Karpas-422 (cell line): ENCODE measurements around the gene GIPC1. TPM values are rescaled to one million over a fixed set of nuclear protein-coding genes. Genes with fewer than 3 reads are reported as not detected.
A peak's percentile ranks its signal among the peaks of the same experiment; 100 is the strongest.
"Not testable (repeated sequence)": the region's sequence is repeated elsewhere in the genome, so short reads cannot be mapped to it uniquely, and the experiment has no call there.

Source experiments
- DNase-seq: peaks from one replicate; pipeline ENCODE4 v3.0.0-alpha.2; 2015
- H2AFZ ChIP-seq: fragments of 200-600 bp; sonication (generic); 2 replicates; pipeline ENCODE4 v1.6.1; 2014; ENCODE audit warnings: antibody characterized with exemption, low read length, mixed read lengths
- H3K27ac ChIP-seq: fragments of 200-600 bp; sonication (generic); 2 replicates; pipeline ENCODE4 v1.5.1; 2014; ENCODE audit warnings: mild to moderate bottlenecking, low read length, moderate library complexity
- H3K27me3 ChIP-seq: fragments of 200-600 bp; sonication (generic); 2 replicates; pipeline ENCODE4 v1.6.1; 2014; ENCODE audit warnings: low read length, mixed read lengths
- H3K36me3 ChIP-seq: fragments of 200-600 bp; sonication (generic); 2 replicates; pipeline ENCODE4 v1.6.1; 2014; ENCODE audit warnings: low read length, mixed read lengths; ENCODE audit not compliant: insufficient read depth
- H3K4me1 ChIP-seq: fragments of 200-600 bp; sonication (generic); 2 replicates; pipeline ENCODE4 v1.6.1; 2014; ENCODE audit warnings: mild to moderate bottlenecking, low read length, mixed read lengths
- H3K4me2 ChIP-seq: fragments of 200-600 bp; sonication (generic); 2 replicates; pipeline ENCODE4 v1.6.1; 2014; ENCODE audit warnings: low read length, low read depth, mild to moderate bottlenecking; ENCODE audit not compliant: poor library complexity, severe bottlenecking
- H3K4me3 ChIP-seq: fragments of 200-600 bp; sonication (generic); 2 replicates; pipeline ENCODE4 v1.5.1; 2014; ENCODE audit warnings: mild to moderate bottlenecking, antibody characterized with exemption, low read length, mixed read lengths
- H3K79me2 ChIP-seq: fragments of 200-600 bp; sonication (generic); 2 replicates; pipeline ENCODE4 v1.6.1; 2014; ENCODE audit warnings: mild to moderate bottlenecking, low read length, mixed read lengths
- H3K9ac ChIP-seq: fragments of 200-600 bp; sonication (generic); 2 replicates; pipeline ENCODE4 v1.6.0; 2014; ENCODE audit warnings: low read length
- H3K9me2 ChIP-seq: fragments of 200-600 bp; sonication (generic), shearing (Covaris generic); replicated peaks from 2 replicates; pipeline ENCODE4 v1.6.0; 2014; ENCODE audit warnings: mild to moderate bottlenecking, low read length, moderate library complexity; ENCODE audit not compliant: insufficient read depth
- H3K9me3 ChIP-seq: fragments of 300-700, 200-600 bp; sonication (generic); 2 replicates; pipeline ENCODE4 v1.6.1; 2014; ENCODE audit warnings: low read length, mixed read lengths
- H4K20me1 ChIP-seq: fragments of 200-600 bp; sonication (generic); 2 replicates; pipeline ENCODE4 v1.6.1; 2014; ENCODE audit warnings: mild to moderate bottlenecking, antibody characterized with exemption, low read length, low read depth; ENCODE audit not compliant: insufficient read depth
- total RNA-seq: library from RNA; depleted of rRNA; stranded (reverse); fragments of >200 nt; shearing (Covaris generic); gene quantifications from 2 replicates; pipeline ENCODE4 v1.2.3, GENCODE V29; 2014; ENCODE audit warnings: low replicate concordance

GIPC1 gene
- total RNA-seq, 1 experiment from 2014 or later, result 1.9 TPM

DNA sequence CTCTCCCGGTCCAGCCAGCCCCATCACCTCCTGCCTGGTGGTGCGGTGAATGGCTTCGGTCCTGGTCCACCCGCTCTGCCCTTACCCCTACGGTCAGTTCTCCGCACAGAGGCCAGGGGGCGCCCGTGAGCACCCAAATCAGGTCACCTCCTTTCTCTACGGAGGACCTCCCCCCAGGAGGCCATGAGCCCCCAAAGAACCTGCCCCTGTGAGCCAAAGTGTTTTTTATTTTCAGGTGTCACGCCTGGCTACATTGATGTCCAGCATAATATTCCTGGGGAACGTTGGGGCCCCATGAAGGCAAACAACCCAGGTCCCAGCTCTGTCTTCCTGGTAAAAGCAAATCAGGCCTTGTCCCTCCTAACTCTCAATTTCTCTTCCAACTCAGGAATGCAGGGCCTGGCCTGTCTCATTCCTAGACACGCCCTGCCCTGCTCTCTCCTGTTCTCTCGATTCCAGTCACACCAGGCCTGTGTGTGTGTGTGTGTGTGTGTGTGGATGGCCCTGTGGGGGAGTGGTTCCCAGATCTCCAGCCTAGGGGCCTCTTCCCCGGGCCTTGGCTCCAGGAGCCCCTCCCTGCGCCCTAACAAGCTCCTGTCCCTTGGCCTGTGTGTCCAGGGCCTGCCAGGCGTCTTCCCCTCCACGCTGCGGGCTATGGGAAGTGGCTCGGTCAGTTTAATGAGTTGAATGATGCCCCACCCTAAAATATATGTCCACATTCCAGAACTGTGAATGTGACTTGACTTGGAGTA, 9.7 kb upstream of the GIPC1 start:
- Histone ChIP-seq H3K79me2 (no peaks in the 10 kb centered on the region), H3K9me2 (no peaks in the 10 kb centered on the region), H3K27ac (no peak overlapping the region), H3K4me3 (no peak overlapping the region), H3K4me2 (no peak overlapping the region), H2AFZ (peak overlapping the region; percentile 73; the same call in 1 of the 2 replicates), H3K9me3 (no peaks in the 10 kb centered on the region), H3K36me3 (no peaks in the 10 kb centered on the region), H3K27me3 (no peaks in the 10 kb centered on the region), H3K9ac (no peak overlapping the region), H3K4me1 (peaks cover 2% of the 10 kb centered on the region; the same call in 1 of the 2 replicates), H4K20me1 (no peaks in the 10 kb centered on the region)
- DNase-seq, result peak; percentile 86

GRCh38 chr19:14504575-14504974, 8.6 kb upstream of the GIPC1 start:
- not testable (repeated sequence) for H2AFZ ChIP-seq, H3K36me3 ChIP-seq, H3K79me2 ChIP-seq, H3K4me3 ChIP-seq, H3K27me3 ChIP-seq, H3K9me2 ChIP-seq, H3K9ac ChIP-seq, H3K27ac ChIP-seq, H3K4me1 ChIP-seq, H3K9me3 ChIP-seq, H4K20me1 ChIP-seq, H3K4me2 ChIP-seq, DNase-seq

DNA sequence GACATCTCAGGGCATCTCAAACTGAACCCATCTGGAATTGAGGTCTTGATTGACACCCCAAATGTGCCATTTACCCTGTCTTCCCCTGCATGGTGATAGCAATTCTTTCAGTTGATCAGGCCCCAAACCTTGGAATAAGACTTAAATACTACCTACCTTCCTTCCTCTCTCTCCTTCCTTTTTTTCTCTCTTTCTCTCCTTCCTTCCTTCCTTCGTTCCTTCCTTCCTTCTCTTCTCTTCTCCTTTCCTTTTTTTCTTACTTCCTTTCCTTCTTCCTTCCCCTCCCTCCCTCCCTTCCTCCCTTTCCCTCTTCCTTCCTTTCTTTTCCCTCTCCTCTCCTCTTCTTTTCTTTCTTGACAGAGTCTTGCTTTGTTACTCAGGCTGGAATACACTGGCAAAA, 7.4 kb upstream of the GIPC1 start:
- H4K20me1 ChIP-seq, result no peaks in the 10 kb centered on the region
- no peak overlapping the region for H2AFZ ChIP-seq
- H3K36me3 ChIP-seq, result no peaks in the 10 kb centered on the region
- H3K27ac ChIP-seq, result no peak overlapping the region
- no peak for DNase-seq
- peaks cover 2% of the 10 kb centered on the region; the same call in 1 of the 2 replicates for H3K4me1 ChIP-seq
- no peaks in the 10 kb centered on the region for H3K9me3 ChIP-seq
- no peaks in the 10 kb centered on the region for H3K79me2 ChIP-seq
- H3K9me2 ChIP-seq, result no peaks in the 10 kb centered on the region
- H3K4me2 ChIP-seq, result no peak overlapping the region
- H3K4me3 ChIP-seq, result no peak overlapping the region
- H3K9ac ChIP-seq, result no peak overlapping the region
- no peaks in the 10 kb centered on the region for H3K27me3 ChIP-seq

DNA sequence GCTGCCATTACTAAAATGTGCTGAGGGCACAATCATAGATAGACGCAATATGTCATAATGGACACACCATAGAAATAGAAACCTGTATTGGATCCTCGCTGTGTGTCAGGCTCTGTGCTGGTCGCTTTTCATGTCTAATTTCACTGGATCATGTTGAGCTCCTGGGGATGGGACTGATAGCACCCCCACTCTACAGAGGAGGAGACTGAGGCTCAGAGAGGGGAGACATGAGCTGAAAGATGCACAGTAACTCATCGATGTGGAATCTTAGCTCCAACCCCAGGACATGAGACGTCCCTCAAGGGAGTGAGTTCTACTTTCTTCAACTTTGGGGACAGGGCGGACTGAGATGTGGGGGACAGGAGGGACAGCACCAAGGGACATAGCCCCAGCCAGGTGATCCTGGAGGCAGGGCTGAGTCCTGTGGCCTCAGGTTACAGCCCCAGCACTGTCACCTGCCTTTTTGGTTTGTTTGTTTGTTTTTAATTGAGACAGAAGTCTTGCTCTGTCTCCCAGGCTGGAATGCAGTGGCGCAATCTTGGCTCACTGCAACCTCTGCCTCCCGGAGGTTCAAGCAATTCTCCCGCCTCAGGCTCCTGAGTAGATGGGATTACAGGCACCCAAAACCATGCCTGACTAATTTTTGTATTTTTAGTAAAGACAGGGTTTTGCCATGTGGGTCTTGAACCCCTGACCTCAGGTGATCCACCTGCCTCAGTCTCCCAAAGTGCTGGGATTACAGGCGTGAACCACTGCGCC, 6.6 kb upstream of the GIPC1 start:
- Histone ChIP-seq H3K27ac (no peak overlapping the region), H3K9me3 (no peaks in the 10 kb centered on the region), H3K4me3 (no peak overlapping the region), H3K9ac (no peak overlapping the region), H3K9me2 (no peaks in the 10 kb centered on the region), H3K4me2 (no peak overlapping the region), H4K20me1 (no peaks in the 10 kb centered on the region), H2AFZ (no peak overlapping the region), H3K27me3 (no peaks in the 10 kb centered on the region), H3K4me1 (peaks cover 2% of the 10 kb centered on the region; the same call in 1 of the 2 replicates), H3K36me3 (no peaks in the 10 kb centered on the region), H3K79me2 (no peaks in the 10 kb centered on the region)
- DNase-seq, result no peak

DNA sequence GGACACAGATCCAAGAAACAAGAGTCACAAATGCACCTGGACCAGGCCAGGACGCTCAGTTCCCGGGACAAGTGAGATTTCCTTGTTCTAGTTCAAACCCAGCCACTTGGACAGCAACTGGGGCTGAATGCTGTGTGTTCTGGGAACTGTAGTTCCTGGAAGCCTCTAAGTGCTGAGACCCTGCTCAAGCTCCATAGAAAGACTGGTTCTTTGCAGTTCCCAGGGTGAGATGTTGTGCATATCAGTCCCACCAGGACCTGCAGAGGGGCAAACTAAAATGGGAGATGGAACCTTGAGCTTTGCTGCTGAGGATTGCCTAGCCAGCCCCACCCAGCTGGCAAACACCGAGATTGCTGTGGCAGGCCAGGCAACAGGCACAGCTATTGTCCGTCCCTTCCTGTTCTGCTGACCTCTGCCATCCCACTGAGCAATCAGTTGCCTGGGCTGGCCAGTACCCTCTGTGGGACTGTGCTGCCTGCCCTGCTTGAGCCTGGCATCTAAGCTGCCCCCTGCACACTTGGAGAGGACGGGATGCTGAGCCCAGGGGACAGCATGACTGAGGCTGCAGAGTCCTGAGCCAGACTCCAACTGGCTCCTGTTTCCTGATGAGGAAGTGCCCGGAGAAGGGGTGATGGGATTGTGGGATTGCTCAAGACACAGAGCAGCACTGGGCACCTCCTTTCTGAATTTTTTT, 1.4 kb upstream of the GIPC1 start:
- no peaks in the 10 kb centered on the region for H3K9me2 ChIP-seq
- no peaks in the 10 kb centered on the region for H4K20me1 ChIP-seq
- DNase-seq, result peak; percentile 37
- no peaks in the 10 kb centered on the region for H3K79me2 ChIP-seq
- H3K9ac ChIP-seq, result no peak overlapping the region
- no peak overlapping the region for H2AFZ ChIP-seq
- H3K36me3 ChIP-seq, result no peaks in the 10 kb centered on the region
- H3K27me3 ChIP-seq, result no peaks in the 10 kb centered on the region
- no peak overlapping the region for H3K4me3 ChIP-seq
- H3K27ac ChIP-seq, result no peak overlapping the region
- H3K4me2 ChIP-seq, result no peak overlapping the region
- H3K9me3 ChIP-seq, result no peaks in the 10 kb centered on the region
- peaks cover 4% of the 10 kb centered on the region for H3K4me1 ChIP-seq

DNA sequence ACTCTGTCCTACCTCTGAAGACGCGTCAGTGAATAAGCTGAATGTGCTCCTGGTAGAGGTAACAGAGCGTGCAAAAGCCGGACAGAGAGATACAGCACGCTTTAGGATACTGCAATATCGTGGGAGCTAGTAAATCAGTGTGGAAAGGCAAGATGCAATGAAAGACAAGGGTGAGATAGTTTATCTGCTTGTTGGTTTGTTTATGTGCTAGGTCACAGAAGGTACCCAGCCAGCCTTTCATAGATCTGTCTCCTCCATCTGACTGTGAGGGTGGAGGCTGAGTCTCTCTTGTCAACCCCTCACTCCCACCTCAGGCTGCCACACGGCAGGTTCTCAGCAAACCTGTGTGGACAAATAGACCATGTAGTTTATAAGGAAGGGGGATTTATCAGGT, 904 bp upstream of the GIPC1 start:
- DNase-seq, result peak; percentile 40
- no peaks in the 10 kb centered on the region for H3K9me3 ChIP-seq
- no peaks in the 10 kb centered on the region for H3K79me2 ChIP-seq
- no peak overlapping the region for H2AFZ ChIP-seq
- peaks cover 4% of the 10 kb centered on the region for H3K4me1 ChIP-seq
- H3K9me2 ChIP-seq, result no peaks in the 10 kb centered on the region
- H3K9ac ChIP-seq, result no peak overlapping the region
- no peaks in the 10 kb centered on the region for H4K20me1 ChIP-seq
- H3K36me3 ChIP-seq, result no peaks in the 10 kb centered on the region
- no peak overlapping the region for H3K27ac ChIP-seq
- H3K27me3 ChIP-seq, result no peaks in the 10 kb centered on the region
- no peak overlapping the region for H3K4me2 ChIP-seq
- no peak overlapping the region for H3K4me3 ChIP-seq

DNA sequence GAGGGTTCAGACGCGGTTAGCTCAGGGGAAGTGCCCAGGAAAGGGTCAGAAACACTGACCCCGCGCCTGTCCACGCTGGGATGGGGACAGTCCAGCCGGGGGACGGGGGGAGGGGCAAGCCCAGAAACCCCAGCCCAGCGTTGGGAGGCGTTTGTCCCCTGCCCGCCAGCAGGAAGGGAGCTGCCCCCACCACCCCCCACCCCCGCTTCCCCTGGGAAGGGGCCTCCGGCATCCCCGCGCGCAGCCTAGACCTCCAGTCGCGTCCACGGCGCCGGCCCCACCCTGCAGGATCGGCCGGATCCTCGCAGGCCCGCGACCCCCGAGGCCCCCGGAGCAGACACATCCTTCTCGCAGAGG, 277 bp downstream of the GIPC1 start:
- no peaks in the 10 kb centered on the region for H3K9me3 ChIP-seq
- peak overlapping the region; percentile 50 for H3K9ac ChIP-seq
- no peak overlapping the region for H3K27ac ChIP-seq
- no peaks in the 10 kb centered on the region for H3K9me2 ChIP-seq
- H3K4me2 ChIP-seq, result peak overlapping the region; percentile 47
- H3K79me2 ChIP-seq, result no peaks in the 10 kb centered on the region
- no peak overlapping the region for H2AFZ ChIP-seq
- H4K20me1 ChIP-seq, result no peaks in the 10 kb centered on the region
- H3K4me3 ChIP-seq, result peak overlapping the region; percentile 57; the same call in 1 of the 2 replicates
- DNase-seq, result no peak
- no peaks in the 10 kb centered on the region for H3K27me3 ChIP-seq
- no peaks in the 10 kb centered on the region for H3K36me3 ChIP-seq
- peaks cover 4% of the 10 kb centered on the region for H3K4me1 ChIP-seq
